Upper lobe of right lung (tissue), 1 donor: ENCODE data around the gene ZNF672. TPM values are rescaled to one million over a fixed set of nuclear protein-coding genes. Genes with fewer than 3 reads are reported as not detected.

Experiments used
- ATAC-seq: fragments of 200-7000 bp; cut with Tn5 transposase; one replicate; pipeline ENCODE4 v1.9.1; 2020; ENCODE audit warnings: mild to moderate bottlenecking, moderate library complexity
- DNase-seq: peaks from one replicate; pipeline ENCODE4 v3.0.0-alpha.2; 2020
- H3K27ac ChIP-seq: fragments of 200-600 bp; one replicate; pipeline ENCODE4 v1.8.0; 2022
- H3K27me3 ChIP-seq: fragments of 200-600 bp; one replicate; pipeline ENCODE4 v1.8.0; 2022; ENCODE audit warnings: mild to moderate bottlenecking
- H3K36me3 ChIP-seq: fragments of 200-600 bp; one replicate; pipeline ENCODE4 v1.8.0; 2022
- H3K4me1 ChIP-seq: fragments of 200-600 bp; one replicate; pipeline ENCODE4 v1.8.0; 2022
- H3K4me3 ChIP-seq: fragments of 200-600 bp; one replicate; pipeline ENCODE4 v1.8.0; 2022; ENCODE audit warnings: mild to moderate bottlenecking
- H3K9me3 ChIP-seq: fragments of 200-600 bp; one replicate; pipeline ENCODE4 v1.8.0; 2022
- intact Hi-C: fragments of 100-400 bp; cut with DNase I; formaldehyde crosslinking; loops from one replicate; pipeline ENCODE4 v1.11.0; 2022
- microRNA-seq: library from miRNA; unstranded; fragments of <30 nt; microRNA quantifications from one replicate; pipeline ENCODE4 v1.2.0, GENCODE V29; 2020; ENCODE audit warnings: borderline microRNAs expressed
- total RNA-seq: library from RNA; stranded (reverse); fragmentation: NEBNext Ultra II Directional; extraction: Animal tissue kit (Norgen Biotek cat#: 25700); gene quantifications from one replicate; pipeline ENCODE4 v1.2.1, GENCODE V29; 2021
- TF ChIP-seq, protein P1 (sequence below): fragments of 200-600 bp; IDR thresholded peaks from one replicate; pipeline ENCODE4 v1.8.0; 2022; ENCODE audit warnings: antibody characterized with exemption
- donor health status: DM: no; HTN: yes; CAD: no; lungs with severe emphysema.

The ZNF672 gene
- total RNA-seq, 1 donor from 2014 or later: 38.1 TPM

GRCh38 chr1:248892590-248892989 is 54.6 kb downstream of the ZNF672 start:
- no peaks in the 10 kb centered on the region for H3K36me3 ChIP-seq
- no peak overlapping the region for H3K27ac ChIP-seq
- intact Hi-C loops: no loop called here
- no peak overlapping the region for H3K4me3 ChIP-seq
- no peaks in the 10 kb centered on the region for H3K9me3 ChIP-seq
- ATAC-seq (no peak), DNase-seq (no peak)
- TF ChIP-seq, protein P1, sequence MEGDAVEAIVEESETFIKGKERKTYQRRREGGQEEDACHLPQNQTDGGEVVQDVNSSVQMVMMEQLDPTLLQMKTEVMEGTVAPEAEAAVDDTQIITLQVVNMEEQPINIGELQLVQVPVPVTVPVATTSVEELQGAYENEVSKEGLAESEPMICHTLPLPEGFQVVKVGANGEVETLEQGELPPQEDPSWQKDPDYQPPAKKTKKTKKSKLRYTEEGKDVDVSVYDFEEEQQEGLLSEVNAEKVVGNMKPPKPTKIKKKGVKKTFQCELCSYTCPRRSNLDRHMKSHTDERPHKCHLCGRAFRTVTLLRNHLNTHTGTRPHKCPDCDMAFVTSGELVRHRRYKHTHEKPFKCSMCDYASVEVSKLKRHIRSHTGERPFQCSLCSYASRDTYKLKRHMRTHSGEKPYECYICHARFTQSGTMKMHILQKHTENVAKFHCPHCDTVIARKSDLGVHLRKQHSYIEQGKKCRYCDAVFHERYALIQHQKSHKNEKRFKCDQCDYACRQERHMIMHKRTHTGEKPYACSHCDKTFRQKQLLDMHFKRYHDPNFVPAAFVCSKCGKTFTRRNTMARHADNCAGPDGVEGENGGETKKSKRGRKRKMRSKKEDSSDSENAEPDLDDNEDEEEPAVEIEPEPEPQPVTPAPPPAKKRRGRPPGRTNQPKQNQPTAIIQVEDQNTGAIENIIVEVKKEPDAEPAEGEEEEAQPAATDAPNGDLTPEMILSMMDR: no peak
- H3K4me1 ChIP-seq: no peaks in the 10 kb centered on the region
- no peaks in the 10 kb centered on the region for H3K27me3 ChIP-seq

DNA sequence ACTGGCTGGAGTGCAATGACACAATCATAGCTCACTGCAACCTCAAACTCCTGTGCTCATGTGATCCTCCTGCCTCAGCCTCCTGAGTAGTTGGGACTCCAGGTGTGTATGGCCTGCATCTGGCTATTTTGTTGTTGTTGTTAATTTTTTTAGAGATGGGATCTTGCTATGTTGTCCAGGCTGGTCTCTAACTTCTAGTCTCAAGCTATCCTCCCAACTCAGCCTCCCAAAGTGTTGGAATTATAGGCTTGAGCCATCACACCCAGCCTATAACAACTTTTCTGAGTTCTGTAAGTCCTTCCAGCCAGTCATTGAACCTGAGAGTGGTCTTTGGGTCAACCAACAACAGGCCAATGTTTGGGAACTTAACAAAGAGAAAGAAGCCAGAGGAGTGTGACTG is 56.8 kb downstream of the ZNF672 start:
- Histone ChIP-seq H3K4me1 (no peaks in the 10 kb centered on the region), H3K9me3 (no peaks in the 10 kb centered on the region)

DNA sequence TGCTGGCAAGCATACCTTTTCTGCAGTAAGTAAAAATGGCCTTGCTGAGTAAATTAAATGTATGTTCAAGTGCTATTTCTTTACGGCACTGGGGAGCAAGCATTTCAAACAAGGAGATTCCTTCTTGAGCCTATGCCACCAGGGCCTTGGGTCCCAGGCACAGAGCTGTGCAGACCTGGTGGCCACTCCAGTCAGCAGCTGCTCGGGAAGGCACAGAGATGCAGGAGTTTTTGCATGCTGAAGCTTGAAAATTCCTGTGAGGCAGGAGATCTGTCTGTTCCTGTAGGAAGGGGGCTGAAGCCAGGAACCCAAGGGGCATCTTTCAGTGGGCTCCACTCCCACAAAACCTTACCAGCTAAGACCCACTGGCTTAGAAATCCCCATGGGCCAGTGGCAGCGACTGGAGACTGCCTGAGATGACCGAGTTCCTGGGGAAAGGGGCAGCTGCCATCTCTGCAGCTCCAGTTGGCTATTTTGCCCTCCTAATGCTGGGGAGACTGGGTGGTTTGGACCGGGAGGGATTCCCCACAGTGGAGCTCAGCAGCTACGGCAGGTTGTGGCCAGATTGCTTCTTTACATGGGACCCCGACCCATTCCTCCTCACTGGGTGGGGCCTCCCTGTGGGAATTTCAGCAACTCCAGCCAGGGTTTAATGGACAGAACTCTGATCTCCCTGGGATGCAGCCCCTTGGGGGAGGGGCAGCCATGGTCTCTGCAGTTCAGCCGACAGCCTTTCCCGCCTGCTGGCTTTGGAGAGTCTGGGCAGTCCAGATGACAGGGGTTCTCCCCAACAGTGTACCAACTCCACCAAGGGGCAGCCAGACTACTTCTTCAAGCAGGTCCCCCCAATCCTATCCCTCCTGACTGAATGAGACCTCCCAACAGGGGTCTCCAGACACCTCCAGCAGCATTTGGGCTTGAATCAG is 59.7 kb downstream of the ZNF672 start:
- H3K4me3 ChIP-seq: no peak overlapping the region
- DNase-seq: no peak
- peaks cover 4% of the 10 kb centered on the region for H3K27me3 ChIP-seq
- TF ChIP-seq, protein P1: no peak
- H3K27ac ChIP-seq: no peak overlapping the region
- H3K36me3 ChIP-seq: no peaks in the 10 kb centered on the region
- no peaks in the 10 kb centered on the region for H3K4me1 ChIP-seq
- ATAC-seq: no peak
- H3K9me3 ChIP-seq: no peaks in the 10 kb centered on the region
- intact Hi-C loops: no loop called here

More for the DNA sequence above, 56.8 kb downstream of the ZNF672 start:
- Histone ChIP-seq H3K4me3 (no peak overlapping the region), H3K27ac (no peak overlapping the region), H3K36me3 (no peaks in the 10 kb centered on the region), H3K27me3 (no peaks in the 10 kb centered on the region)
- intact Hi-C loops: no loop called here
- TF ChIP-seq, protein P1: no peak
- ATAC-seq: no peak
- no peak for DNase-seq

Small RNA genes lying within 50 kb of the gene (microRNA-seq; reads per million reads assigned to microRNA genes)
- gene MIR3124: not detected

Other genes with a start within 250 kb of the ZNF672 start
- not detected for gene OR2T10, start 240.5 kb upstream of the ZNF672 start, total RNA-seq
- not detected for gene OR2T11, start 203.1 kb upstream of the ZNF672 start, total RNA-seq
- not detected for gene OR2T35, start 192.9 kb upstream of the ZNF672 start, total RNA-seq
- gene OR2T27, start 182.7 kb upstream of the ZNF672 start, total RNA-seq: not detected
- not detected for gene OR14I1, start 135.5 kb upstream of the ZNF672 start, total RNA-seq
- not detected for gene LYPD8, start 82.5 kb upstream of the ZNF672 start, total RNA-seq
- gene SH3BP5L, start 12.3 kb upstream of the ZNF672 start, total RNA-seq: 21.3 TPM
- 38.1 TPM for gene ZNF692, start 20.9 kb downstream of the ZNF672 start, total RNA-seq
- gene PGBD2, start 68.0 kb downstream of the ZNF672 start, total RNA-seq: 6.9 TPM